ENCODE measurements around the gene TMEM52B.

- no peak for TF ChIP-seq CTCF (IDR thresholded peaks at IDR 0.05)
- no peak for TF ChIP-seq POLR2AphosphoS5 (IDR thresholded peaks at IDR 0.05)
- no peak for TF ChIP-seq POLR2A (IDR thresholded peaks at IDR 0.05)
Observed at GRCh38 chr12:10169104-10169503, 9.7 kb upstream of the TMEM52B start.

All from upper lobe of left lung (tissue), 4 donors.